Measurements from ENCODE around the gene SOSTDC1. TPM values are rescaled to one million over a fixed set of nuclear protein-coding genes. Genes with fewer than 3 reads are reported as not detected.

SOSTDC1 gene
- total RNA-seq = 0.85 TPM
- long read RNA-seq = 0 reads

DNA sequence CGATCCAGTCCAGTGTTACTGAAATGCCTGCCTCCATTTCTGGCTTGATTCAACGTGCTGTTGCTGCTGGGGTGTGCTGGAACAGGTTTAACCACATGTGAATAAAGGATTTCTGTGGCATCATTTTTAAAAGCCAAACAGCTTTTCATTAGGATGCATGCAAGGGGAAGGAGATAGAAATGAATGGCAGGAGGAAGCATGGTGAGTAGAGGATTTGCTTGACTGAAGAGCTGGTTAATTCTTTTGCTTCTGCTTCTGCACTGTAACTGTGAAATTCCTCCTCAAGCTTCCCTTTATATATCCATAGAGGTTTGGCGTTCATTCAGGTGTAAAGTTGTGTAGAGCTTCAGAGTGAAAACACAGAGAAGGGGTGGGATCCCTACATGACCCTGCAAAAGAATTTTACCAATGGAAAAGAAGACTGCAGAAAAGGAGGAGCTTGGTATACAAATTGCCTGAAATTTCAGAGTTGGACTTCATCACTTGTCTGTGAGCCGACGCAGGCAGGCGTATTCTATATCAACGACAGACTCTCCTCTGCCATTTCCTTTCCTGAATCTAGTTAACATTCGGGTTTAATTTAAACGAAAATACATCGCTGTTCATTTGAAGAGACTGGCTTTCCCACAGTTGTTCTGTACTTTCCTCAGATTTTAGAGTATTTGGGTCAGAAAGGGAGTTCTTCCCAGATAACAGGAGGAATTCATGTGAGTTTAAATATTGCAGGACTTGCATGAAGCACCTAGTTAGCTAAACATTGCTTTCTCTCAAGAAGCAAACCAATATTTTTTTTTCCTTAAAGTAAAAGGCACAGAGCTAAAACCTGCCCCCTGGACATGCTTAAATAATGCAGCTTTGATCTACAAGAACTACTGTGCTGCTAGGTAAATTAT, at the start of gene SOSTDC1:
Gene SOSTDC1, minus strand, starts transcription at position 270 of the 893 bp plus-strand sequence. Its CDS starts 70 bp downstream, at position 200.
- TF ChIP-seq, protein P1, sequence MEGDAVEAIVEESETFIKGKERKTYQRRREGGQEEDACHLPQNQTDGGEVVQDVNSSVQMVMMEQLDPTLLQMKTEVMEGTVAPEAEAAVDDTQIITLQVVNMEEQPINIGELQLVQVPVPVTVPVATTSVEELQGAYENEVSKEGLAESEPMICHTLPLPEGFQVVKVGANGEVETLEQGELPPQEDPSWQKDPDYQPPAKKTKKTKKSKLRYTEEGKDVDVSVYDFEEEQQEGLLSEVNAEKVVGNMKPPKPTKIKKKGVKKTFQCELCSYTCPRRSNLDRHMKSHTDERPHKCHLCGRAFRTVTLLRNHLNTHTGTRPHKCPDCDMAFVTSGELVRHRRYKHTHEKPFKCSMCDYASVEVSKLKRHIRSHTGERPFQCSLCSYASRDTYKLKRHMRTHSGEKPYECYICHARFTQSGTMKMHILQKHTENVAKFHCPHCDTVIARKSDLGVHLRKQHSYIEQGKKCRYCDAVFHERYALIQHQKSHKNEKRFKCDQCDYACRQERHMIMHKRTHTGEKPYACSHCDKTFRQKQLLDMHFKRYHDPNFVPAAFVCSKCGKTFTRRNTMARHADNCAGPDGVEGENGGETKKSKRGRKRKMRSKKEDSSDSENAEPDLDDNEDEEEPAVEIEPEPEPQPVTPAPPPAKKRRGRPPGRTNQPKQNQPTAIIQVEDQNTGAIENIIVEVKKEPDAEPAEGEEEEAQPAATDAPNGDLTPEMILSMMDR (IDR thresholded peaks at IDR 0.05; ENCODE audit: borderline replicate concordance) = no peak
- Histone ChIP-seq H3K27ac (replicated peaks) (no peak within 1 kb of the TSS), H3K27me3 (ENCODE audit: low read depth) (peaks cover 21% of the 10 kb centered on the region), H3K36me3 (no peaks in the 10 kb centered on the region), H3K4me1 (peaks cover 12% of the 10 kb centered on the region), H3K9me3 (replicated peaks) (no peaks in the 10 kb centered on the region), H3K4me3 (peak within 1 kb of the TSS; percentile 44)
- no peak for DNase-seq
- intact Hi-C loops (cut with micrococcal nuclease) = no loop called here

GRCh38 chr7:16514729-16515128, 49.2 kb upstream of the SOSTDC1 start:
- H3K27ac ChIP-seq (replicated peaks) = no peak overlapping the region
- intact Hi-C loops (cut with micrococcal nuclease) = no loop called here
- DNase-seq = no peak
- peaks cover 14% of the 10 kb centered on the region for H3K9me3 ChIP-seq (replicated peaks)
- TF ChIP-seq, protein P1 (IDR thresholded peaks at IDR 0.05; ENCODE audit: borderline replicate concordance) = no peak
- no peaks in the 10 kb centered on the region for H3K4me1 ChIP-seq
- no peak overlapping the region for H3K4me3 ChIP-seq
- H3K36me3 ChIP-seq = no peaks in the 10 kb centered on the region
- H3K27me3 ChIP-seq (ENCODE audit: low read depth) = no peaks in the 10 kb centered on the region

DNA sequence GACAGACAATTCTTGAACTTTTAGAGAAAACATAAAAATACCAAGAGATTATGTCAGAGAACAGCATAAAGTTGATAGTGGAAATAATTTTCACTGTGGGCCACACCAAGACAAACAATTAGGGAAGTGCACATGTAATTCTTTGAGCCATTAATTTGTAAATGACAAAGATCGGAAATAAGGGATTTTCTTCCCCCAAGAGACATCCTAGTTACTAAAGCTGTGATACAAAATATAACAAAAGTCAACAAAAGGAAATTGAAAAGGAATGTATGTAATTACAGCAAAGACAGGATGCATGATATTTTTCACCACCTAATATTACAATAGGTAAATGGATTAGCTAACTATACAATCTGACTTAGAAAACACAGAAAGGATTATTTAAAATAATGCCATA, 48.7 kb upstream of the SOSTDC1 start:
- intact Hi-C loops (cut with micrococcal nuclease) = no loop called here
- TF ChIP-seq, protein P1 (IDR thresholded peaks at IDR 0.05; ENCODE audit: borderline replicate concordance) = no peak
- Histone ChIP-seq H3K4me1 (no peaks in the 10 kb centered on the region), H3K36me3 (no peaks in the 10 kb centered on the region), H3K27ac (replicated peaks) (no peak overlapping the region), H3K27me3 (ENCODE audit: low read depth) (no peaks in the 10 kb centered on the region), H3K4me3 (no peak overlapping the region), H3K9me3 (replicated peaks) (peaks cover 12% of the 10 kb centered on the region)
- DNase-seq = no peak

DNA sequence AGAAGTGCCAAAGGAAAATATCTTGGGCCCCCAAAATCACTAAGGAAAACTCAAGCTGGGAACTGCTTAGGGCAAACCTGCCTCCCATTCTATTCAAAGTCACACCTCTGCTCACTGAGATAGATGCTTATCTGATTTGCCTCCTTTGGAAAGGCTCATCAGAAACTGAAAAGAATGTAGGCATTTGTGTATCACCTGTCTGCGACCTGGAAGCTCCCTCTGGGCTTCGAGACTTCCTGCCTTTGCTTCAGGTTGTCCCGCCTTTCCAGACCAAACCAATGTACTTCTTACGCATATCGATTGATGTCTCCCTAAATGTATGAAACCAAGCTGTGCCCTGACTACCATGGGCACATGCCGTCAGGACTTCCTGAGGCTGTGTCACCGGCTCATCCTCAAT, 46.6 kb upstream of the SOSTDC1 start:
- no peak for DNase-seq
- Histone ChIP-seq H3K36me3 (no peaks in the 10 kb centered on the region), H3K4me3 (no peak overlapping the region), H3K4me1 (no peaks in the 10 kb centered on the region), H3K27me3 (ENCODE audit: low read depth) (no peaks in the 10 kb centered on the region), H3K9me3 (replicated peaks) (peaks cover 11% of the 10 kb centered on the region), H3K27ac (replicated peaks) (no peak overlapping the region)
- intact Hi-C loops (cut with micrococcal nuclease) = no loop called here
- TF ChIP-seq, protein P1 (IDR thresholded peaks at IDR 0.05; ENCODE audit: borderline replicate concordance) = no peak

DNA sequence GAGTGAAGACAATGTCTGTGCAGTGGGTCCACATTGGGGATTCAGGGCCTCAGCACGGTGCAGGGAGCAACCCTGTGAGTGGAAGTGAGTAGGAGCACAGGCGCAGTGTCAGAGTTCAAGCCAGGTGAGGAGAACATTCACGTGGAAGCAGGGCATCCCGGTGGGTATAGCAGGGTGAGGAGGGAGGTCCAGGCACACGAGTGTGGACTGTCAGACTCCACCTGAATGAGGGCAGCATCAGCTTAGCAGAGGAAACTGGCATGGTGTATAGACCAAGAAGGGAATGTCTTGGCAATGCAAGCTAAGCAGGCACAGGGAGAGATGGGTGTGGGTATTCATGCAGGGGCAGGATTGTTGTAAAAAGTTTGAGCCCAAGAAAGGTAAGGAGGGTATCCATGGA, 45.8 kb upstream of the SOSTDC1 start:
- Histone ChIP-seq H3K36me3 (no peaks in the 10 kb centered on the region), H3K27me3 (ENCODE audit: low read depth) (no peaks in the 10 kb centered on the region), H3K27ac (replicated peaks) (no peak overlapping the region), H3K4me3 (no peak overlapping the region), H3K9me3 (replicated peaks) (peaks cover 10% of the 10 kb centered on the region), H3K4me1 (no peaks in the 10 kb centered on the region)
- TF ChIP-seq, protein P1 (IDR thresholded peaks at IDR 0.05; ENCODE audit: borderline replicate concordance) = no peak
- no peak for DNase-seq
- intact Hi-C loops (cut with micrococcal nuclease) = no loop called here
